ENCODE measurements around the gene CGN.

- TF ChIP-seq POLR2A (IDR thresholded peaks at IDR 0.05; ENCODE audit: low read length) (no peak), GATA1 (IDR thresholded peaks at IDR 0.05; ENCODE audit: low read depth, low read length) (no peak)
Observed at GRCh38 chr1:151510020-151510405, 1.2 kb upstream of the CGN start.

Data from erythroblast (primary cell).